Central memory CD8-positive, alpha-beta T cell (primary cell): ENCODE results near the gene ERI3.

Experiments
- ATAC-seq: fragments of 150-1000 bp; cut with Tn5 transposase; replicated peaks from 2 replicates; pipeline ENCODE4 v1.10.0; 2022; ENCODE audit warnings: mild to moderate bottlenecking, moderate FRiP score, moderate number of reproducible peaks; ENCODE audit not compliant: poor library complexity, severe bottlenecking; ENCODE audit errors: extremely low read depth
- DNase-seq, 2 donors: peaks; one replicate each; pipeline ENCODE4 v3.0.0; 2021; ENCODE audit warnings: low spot score in 2 of 2
- H3K27ac Mint-ChIP-seq: one replicate; pipeline ENCODE4 v1.8.0; 2022; ENCODE audit warnings: low read depth, mild to moderate bottlenecking, moderate library complexity, mixed read lengths
- H3K27me3 Mint-ChIP-seq: one replicate; pipeline ENCODE4 v1.8.0; 2022; ENCODE audit warnings: mixed read lengths
- H3K36me3 Mint-ChIP-seq: one replicate; pipeline ENCODE4 v1.8.0; 2022; ENCODE audit warnings: mild to moderate bottlenecking, moderate library complexity, mixed read lengths; ENCODE audit not compliant: insufficient read depth
- H3K4me1 Mint-ChIP-seq: one replicate; pipeline ENCODE4 v1.8.0; 2022; ENCODE audit warnings: mixed read lengths
- H3K4me3 Mint-ChIP-seq: one replicate; pipeline ENCODE4 v1.8.0; 2022; ENCODE audit warnings: mild to moderate bottlenecking, moderate library complexity, mixed read lengths
- H3K9me3 Mint-ChIP-seq: one replicate; pipeline ENCODE4 v1.8.0; 2022; ENCODE audit warnings: mixed read lengths

Gene ERI3

DNA sequence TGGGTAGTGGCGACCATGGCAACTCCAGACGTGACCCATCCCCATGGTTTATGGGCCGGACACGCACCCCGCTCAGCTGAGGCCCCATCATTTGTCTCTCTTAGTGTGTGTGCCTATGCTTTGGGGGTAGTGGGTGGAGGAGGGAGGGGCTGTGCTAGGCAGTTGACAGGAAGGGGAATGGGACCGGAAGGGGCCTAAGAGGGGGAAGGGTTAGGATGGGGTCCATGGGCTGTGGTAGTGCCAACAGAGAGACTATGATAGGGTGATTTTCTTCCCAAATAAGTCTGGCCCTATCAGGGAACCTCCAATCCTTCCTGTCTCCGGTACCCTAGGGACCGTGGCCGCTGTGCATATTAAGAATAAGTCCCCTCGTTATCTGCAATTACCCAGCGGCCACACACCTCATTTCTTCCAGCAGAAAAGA, 131.9 kb downstream of the ERI3 start:
- ATAC-seq, result no peak
- Mint-ChIP-seq H3K27me3 (no peaks in the 10 kb centered on the region), H3K36me3 (peaks cover 15% of the 10 kb centered on the region), H3K4me1 (peaks cover 9% of the 10 kb centered on the region), H3K9me3 (no peaks in the 10 kb centered on the region), H3K27ac (peak overlapping the region; percentile 3), H3K4me3 (no peak overlapping the region)
- no peak for DNase-seq

DNA sequence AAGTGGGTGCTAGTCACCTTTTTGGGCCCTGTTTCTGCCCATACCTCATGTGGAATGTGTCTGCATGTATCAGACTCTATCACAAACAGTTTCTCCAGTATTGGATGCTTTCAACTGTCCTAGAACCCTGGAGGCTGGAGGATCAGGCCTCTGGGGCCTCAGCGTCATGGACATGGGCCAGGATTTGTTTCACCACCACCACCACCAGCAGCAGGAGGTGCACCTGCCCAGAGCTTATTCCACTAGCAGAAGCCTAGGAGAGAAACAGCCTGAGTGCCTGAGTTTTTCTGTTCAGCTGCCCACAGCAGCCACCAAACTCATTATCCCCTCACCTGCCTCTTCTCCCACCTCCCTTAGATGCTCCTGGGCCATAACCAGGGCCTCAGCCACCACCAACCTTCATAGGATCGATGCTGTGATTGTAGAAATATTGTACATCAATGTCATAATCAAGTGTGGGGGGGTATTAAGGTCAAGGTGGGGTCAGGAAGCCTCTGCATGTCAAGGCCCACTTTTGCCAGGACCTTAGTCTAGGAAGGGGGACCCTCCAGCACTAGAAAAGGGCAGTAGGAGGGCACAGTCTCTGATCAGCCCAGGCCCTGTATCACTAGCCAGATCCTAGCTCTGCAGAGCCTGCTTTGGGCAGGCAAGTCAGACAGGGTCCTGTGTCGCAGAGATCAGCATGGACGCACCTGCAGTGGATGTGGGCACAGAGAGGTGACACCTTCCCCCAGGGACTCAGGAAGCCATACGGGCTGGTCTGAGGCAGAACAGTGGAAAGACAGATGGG, 132.5 kb downstream of the ERI3 start:
- Mint-ChIP-seq H3K4me3 (no peak overlapping the region), H3K4me1 (peaks cover 10% of the 10 kb centered on the region), H3K36me3 (peaks cover 15% of the 10 kb centered on the region), H3K9me3 (no peaks in the 10 kb centered on the region), H3K27ac (peak overlapping the region; percentile 3), H3K27me3 (no peaks in the 10 kb centered on the region)
- DNase-seq (no peak), ATAC-seq (no peak)

DNA sequence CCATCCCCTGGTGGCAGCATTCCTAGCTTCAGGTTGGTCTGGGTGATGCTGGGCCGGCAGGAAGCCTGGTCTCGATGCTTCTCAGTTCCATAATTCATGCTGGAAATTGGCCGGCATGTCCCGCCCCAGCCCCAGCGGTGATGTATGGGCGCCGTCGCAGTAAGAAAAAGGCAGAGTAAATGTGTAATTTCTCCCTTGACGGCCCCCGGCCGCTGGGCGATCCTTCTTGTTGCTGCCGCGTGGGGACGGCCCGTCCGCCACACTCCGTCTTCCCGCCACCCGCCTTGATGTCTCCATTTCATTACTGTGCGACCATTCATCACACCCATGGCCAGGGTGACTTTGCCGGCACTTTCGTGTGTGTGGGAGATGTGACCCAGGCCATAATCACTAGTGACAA, 133.3 kb downstream of the ERI3 start:
- no peak overlapping the region for H3K4me3 Mint-ChIP-seq
- H3K9me3 Mint-ChIP-seq, result no peaks in the 10 kb centered on the region
- no peaks in the 10 kb centered on the region for H3K27me3 Mint-ChIP-seq
- H3K4me1 Mint-ChIP-seq, result peaks cover 17% of the 10 kb centered on the region
- DNase-seq (no peak), ATAC-seq (no peak)
- H3K27ac Mint-ChIP-seq, result no peak overlapping the region
- H3K36me3 Mint-ChIP-seq, result peaks cover 15% of the 10 kb centered on the region

DNA sequence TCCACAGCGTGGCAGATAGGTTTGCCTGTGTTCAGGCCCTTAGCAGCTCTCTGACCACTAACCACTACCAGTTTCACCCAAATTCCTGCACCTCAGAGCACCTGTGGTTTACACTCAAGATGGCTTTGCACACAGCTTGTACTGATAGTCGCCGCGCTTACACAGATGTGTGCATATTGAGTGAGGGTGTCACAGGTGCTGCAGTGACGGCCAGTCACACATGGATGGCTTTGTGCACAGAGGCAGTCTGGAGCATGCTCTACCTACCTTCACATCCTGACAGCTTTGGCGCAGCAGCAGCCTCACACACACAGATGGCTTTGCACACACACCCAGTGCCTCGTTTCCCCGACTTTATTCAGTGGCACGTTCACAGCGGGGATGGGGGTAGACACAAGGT, 134.3 kb downstream of the ERI3 start:
- no peak for DNase-seq
- peaks cover 22% of the 10 kb centered on the region for H3K4me1 Mint-ChIP-seq
- no peak overlapping the region for H3K27ac Mint-ChIP-seq
- H3K36me3 Mint-ChIP-seq, result peaks cover 22% of the 10 kb centered on the region
- no peaks in the 10 kb centered on the region for H3K27me3 Mint-ChIP-seq
- ATAC-seq, result no peak
- no peak overlapping the region for H3K4me3 Mint-ChIP-seq
- no peaks in the 10 kb centered on the region for H3K9me3 Mint-ChIP-seq

DNA sequence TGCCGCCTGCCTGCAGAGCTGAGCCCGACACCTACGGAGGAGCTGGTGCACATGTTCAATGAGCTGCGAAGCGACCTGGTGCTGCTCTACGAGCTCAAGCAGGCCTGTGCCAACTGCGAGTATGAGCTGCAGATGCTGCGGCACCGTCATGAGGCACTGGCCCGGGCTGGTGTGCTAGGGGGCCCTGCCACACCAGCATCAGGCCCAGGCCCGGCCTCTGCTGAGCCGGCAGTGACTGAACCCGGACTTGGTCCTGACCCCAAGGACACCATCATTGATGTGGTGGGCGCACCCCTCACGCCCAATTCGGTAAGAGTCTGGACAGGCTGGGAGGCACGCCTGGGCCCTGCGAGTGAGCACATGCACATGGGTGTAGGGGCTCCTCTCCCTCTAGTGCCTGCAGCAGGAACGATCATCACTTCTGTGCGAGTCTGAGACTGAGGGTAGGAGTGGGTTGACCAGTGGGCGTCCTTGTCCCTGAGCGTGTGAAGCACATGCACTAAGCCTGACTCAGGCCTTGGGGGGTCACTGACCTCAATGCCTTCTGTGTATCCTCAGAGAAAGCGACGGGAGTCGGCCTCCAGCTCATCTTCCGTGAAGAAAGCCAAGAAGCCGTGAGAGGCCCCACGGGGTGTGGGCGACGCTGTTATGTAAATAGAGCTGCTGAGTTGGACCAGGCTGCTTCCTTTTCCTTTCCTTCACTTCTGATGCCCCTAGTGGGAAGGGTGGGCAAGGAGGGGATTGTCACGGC, 134.9 kb downstream of the ERI3 start:
- peaks cover 22% of the 10 kb centered on the region for H3K36me3 Mint-ChIP-seq
- H3K9me3 Mint-ChIP-seq, result no peaks in the 10 kb centered on the region
- H3K4me1 Mint-ChIP-seq, result peaks cover 26% of the 10 kb centered on the region
- ATAC-seq, result no peak
- no peaks in the 10 kb centered on the region for H3K27me3 Mint-ChIP-seq
- no peak for DNase-seq
- H3K27ac Mint-ChIP-seq, result no peak overlapping the region
- no peak overlapping the region for H3K4me3 Mint-ChIP-seq

DNA sequence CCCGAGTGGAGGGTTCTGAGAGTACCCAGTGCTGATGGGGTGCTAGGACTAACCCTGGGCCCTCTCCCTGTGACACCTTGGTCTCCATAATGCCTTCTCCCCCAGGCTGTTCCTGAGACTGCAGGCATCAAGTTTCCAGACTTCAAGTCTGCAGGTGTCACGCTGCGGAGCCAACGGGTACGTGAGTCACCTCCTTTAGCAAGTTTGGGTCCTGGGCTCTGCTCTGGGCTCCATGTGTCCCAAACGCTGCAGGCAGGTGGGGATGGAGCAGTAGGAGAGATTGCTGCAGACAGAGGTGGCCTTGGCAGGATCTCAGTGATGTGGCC, 135.8 kb downstream of the ERI3 start:
- no peak overlapping the region for H3K4me3 Mint-ChIP-seq
- H3K9me3 Mint-ChIP-seq, result no peaks in the 10 kb centered on the region
- no peak overlapping the region for H3K27ac Mint-ChIP-seq
- peaks cover 22% of the 10 kb centered on the region for H3K36me3 Mint-ChIP-seq
- DNase-seq (no peak), ATAC-seq (no peak)
- no peaks in the 10 kb centered on the region for H3K27me3 Mint-ChIP-seq
- peaks cover 33% of the 10 kb centered on the region for H3K4me1 Mint-ChIP-seq

DNA sequence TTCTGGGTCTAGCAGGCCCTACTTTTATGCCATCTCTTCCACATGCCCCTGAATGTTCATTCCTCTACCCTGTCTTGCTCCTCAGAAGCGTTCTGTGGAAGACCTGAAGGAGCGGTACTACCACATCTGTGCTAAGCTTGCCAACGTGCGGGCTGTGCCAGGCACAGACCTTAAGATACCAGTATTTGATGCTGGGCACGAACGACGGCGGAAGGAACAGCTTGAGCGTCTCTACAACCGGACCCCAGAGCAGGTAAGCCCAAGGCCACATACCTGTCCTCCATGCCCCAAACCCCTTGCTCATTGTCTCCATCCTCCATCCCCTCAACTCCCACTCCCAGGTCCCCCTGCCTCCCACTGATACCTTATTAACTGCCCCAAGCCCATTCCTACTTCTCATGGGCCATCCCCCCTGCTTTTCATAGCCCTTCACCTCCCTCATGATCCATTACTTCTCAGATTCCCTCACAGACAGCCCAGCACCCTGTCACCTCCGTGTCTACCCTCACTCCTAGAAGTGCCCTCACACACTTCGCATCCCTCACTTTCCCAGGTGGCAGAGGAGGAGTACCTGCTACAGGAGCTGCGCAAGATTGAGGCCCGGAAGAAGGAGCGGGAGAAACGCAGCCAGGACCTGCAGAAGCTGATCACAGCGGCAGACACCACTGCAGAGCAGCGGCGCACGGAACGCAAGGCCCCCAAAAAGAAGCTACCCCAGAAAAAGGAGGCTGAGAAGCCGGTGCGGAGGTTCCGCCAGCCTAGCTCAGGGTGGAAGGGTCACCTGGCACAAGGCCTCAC, 136.4 kb downstream of the ERI3 start:
- no peak overlapping the region for H3K4me3 Mint-ChIP-seq
- no peak overlapping the region for H3K27ac Mint-ChIP-seq
- ATAC-seq (no peak), DNase-seq (no peak)
- H3K27me3 Mint-ChIP-seq, result no peaks in the 10 kb centered on the region
- no peaks in the 10 kb centered on the region for H3K9me3 Mint-ChIP-seq
- H3K36me3 Mint-ChIP-seq, result peaks cover 22% of the 10 kb centered on the region
- H3K4me1 Mint-ChIP-seq, result peaks cover 33% of the 10 kb centered on the region

DNA sequence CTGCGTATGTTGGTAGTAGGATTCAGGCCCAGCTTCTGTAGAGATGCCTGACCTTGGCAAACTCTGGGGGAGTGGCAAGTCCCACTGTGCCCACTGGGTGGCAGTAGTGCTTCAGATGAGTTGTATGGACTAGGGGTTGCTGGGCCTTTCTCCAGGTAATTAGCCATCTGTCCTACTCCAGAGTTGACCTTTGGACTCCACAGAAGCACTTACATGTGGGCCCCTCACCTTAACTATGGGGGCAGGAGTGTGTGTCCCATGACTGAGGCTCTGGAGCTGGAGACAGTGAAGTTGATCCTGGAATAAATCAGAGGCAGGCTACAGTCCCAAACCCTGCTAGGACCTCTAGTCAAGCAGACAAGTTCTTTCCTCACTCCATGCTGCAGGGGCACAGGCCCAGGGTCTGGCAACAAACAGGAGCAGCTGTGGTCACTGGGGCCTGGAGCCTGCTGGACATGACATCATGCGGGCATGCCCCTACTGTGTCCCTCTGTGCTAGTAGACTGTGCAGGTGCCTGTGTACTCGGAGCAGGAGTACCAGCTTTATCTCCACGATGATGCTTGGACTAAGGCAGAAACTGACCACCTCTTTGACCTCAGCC, 137.1 kb downstream of the ERI3 start:
- DNase-seq, result peak; percentile 52 to 54
- ATAC-seq, result peak; percentile 48
- H3K4me3 Mint-ChIP-seq, result no peak overlapping the region
- H3K4me1 Mint-ChIP-seq, result peaks cover 38% of the 10 kb centered on the region
- no peaks in the 10 kb centered on the region for H3K9me3 Mint-ChIP-seq
- no peaks in the 10 kb centered on the region for H3K27me3 Mint-ChIP-seq
- no peak overlapping the region for H3K27ac Mint-ChIP-seq
- H3K36me3 Mint-ChIP-seq, result peaks cover 22% of the 10 kb centered on the region

DNA sequence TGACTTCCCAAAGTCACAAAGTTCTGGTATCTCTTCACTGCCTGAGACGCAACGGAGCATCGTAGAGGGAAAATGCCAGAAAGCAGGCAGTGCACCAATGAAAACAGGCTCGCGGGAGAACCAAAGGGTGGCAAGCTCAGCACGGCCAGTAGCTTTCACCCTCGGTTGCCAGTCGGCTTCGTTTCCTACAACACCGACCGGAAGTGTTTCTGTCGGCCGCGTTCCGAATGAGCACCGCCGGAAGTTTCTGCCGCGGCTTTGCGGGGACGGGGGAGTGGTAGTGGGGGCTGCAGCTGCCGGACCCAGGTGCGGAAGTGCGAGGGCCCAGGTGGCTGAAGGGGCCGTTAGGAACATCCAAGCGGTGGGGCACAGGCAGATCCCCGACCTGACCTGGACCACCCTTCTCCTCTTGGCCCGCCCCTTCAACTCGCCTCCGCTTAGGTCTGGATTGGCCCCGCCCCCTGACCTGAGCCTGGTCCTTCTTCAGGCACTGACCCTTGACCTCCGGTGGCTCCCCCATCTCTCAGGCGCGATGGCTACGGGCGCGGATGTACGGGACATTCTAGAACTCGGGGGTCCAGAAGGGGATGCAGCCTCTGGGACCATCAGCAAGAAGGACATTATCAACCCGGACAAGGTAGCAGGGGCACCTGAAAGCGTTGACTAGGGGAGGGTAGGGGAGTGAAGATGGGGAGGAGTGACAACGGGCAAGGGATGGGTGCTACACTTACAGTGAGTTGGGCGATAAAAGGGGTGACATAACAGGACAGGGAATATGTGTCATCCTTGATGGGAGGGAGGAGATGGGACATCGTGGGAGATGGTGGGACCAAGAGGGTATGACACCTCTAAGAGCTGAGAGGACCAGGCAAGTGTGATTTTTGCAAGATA, 141.6 kb downstream of the ERI3 start, which contains the start of gene DMAP1:
TSS of gene DMAP1 (plus strand) at position 250 of the 891 bp plus-strand sequence. CDS start at position 533, 283 bp downstream.
- Mint-ChIP-seq H3K36me3 (peaks cover 9% of the 10 kb centered on the region), H3K9me3 (no peaks in the 10 kb centered on the region), H3K27ac (peak within 1 kb of the TSS; percentile 93), H3K27me3 (no peaks in the 10 kb centered on the region), H3K4me1 (peaks cover 52% of the 10 kb centered on the region), H3K4me3 (peak within 1 kb of the TSS; percentile 83)
- peak; percentile 84 for ATAC-seq
- peak; percentile 82 to 91 for DNase-seq

DNA sequence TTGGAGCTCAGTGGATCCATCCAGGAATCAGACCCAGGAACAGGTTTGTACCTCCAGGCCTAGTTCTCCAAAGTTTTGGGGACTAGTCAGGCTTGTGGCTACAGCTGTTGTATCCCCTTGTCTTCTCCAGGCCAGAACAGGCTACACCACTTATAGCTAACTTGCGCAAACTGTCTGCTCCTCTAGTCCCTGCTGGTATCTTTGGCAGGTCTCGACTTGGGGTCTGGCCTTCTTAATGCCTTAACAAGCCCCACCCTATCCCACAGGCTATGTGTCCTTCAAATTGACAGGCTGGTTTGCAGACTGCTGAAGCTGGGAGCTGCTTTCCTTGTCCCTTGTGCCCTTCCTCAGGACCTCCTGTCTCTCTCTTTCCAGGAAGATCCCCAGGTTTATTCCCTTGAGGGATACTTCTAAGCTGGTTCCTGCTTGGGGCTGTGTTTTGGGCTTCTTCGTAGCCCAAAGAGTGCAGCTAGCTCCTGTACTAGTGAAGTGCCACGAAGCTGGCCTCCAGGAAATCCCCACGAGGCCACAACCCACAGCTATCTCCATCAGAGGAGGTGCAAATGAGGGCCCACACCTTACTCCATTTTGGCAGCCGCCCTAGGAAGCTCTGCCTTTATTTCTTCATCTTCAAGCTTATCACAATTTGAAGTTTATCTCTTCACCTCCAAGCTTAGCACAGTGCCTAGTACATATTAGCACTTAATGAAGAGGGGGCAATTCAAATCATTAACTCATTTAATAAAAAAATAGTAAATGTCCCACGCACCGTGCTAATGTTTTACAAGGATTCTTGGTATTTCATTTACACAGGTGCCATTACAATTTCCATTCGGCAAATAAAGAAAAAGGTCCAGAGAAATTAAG, 142.5 kb downstream of the ERI3 start:
- peak; percentile 69 for ATAC-seq
- Mint-ChIP-seq H3K9me3 (no peaks in the 10 kb centered on the region), H3K4me1 (peaks cover 51% of the 10 kb centered on the region)

DNA sequence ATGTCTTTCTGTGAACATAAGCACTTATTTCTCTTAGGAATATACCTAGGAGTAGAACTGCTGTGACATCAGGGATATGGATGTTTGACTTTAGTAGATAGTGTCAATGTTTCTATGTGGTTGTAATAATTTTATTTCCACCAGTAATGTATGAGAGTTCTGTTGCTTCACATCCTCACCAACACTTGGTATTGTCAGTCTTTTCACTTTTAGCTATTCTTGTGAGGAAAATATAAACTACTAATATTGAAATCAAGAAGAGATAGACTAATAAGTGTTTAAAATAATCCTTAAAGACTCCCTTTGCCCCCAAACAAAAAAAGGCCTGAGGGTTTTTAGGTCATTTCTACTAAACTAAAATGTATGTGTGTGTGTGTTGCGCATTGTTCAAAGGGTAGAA, 144.5 kb downstream of the ERI3 start:
- no peak for ATAC-seq
- no peaks in the 10 kb centered on the region for H3K27me3 Mint-ChIP-seq
- H3K4me1 Mint-ChIP-seq, result peaks cover 39% of the 10 kb centered on the region
- no peak for DNase-seq
- H3K4me3 Mint-ChIP-seq, result no peak overlapping the region
- H3K9me3 Mint-ChIP-seq, result no peaks in the 10 kb centered on the region
- no peak overlapping the region for H3K27ac Mint-ChIP-seq
- H3K36me3 Mint-ChIP-seq, result no peaks in the 10 kb centered on the region

More for the DNA sequence above, 142.5 kb downstream of the ERI3 start:
- peak in 1 of 2 donors; percentile 26 for DNase-seq
- Mint-ChIP-seq H3K27me3 (no peaks in the 10 kb centered on the region), H3K27ac (peak overlapping the region; percentile 93), H3K36me3 (peaks cover 7% of the 10 kb centered on the region), H3K4me3 (peak overlapping the region; percentile 83)
